Neural progenitor cell (in vitro differentiated cells): ENCODE results near the gene DNAH7.

Source experiments
- CTCF ChIP-seq: fragments of 200-600 bp; sonication (generic); IDR thresholded peaks from 2 replicates; pipeline ENCODE4 v1.5.1; 2017; ENCODE audit warnings: antibody characterized with exemption, mild to moderate bottlenecking
- EZH2phosphoT487 ChIP-seq: fragments of 200-600 bp; sonication (generic); IDR thresholded peaks from 2 replicates; pipeline ENCODE4 v1.6.1; 2017; ENCODE audit warnings: antibody characterized with exemption

DNA sequence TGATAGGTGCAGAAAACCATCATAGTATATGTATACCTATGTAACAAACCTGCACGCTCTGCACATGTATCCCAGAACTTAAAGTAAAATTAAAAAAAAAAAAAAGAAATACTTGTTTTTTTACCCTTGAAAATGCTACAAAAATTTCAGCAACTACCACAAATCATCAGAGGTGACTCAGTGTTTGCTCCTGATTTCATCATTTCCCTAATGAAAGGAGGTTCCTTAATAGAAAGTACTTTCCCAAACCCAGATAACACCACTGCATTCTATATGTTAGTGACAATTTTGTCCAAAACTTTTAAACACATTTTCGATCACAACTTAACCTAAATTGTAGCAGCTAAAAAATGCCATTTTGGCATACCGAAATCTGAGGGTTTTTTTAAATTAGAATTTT lies 248.3 kb downstream of the DNAH7 start:
- no peak for TF ChIP-seq EZH2phosphoT487
- TF ChIP-seq CTCF = no peak
